GM12875 (cell line): ENCODE data around the gene FLRT2.

ENCODE experiments used
- H3K4me3 ChIP-seq: one replicate; pipeline ENCODE4 v1.5.1; 2011; ENCODE audit warnings: low read depth, low read length, control low read depth
- CTCF ChIP-seq: IDR thresholded peaks from 2 replicates; pipeline ENCODE4 v1.5.1; 2011; ENCODE audit warnings: low read depth, mild to moderate bottlenecking, control low read depth, inconsistent platforms, low read length, moderate library complexity, borderline replicate concordance; ENCODE audit not compliant: insufficient read depth

FLRT2 gene

GRCh38 chr14:85701763-85702162 lies 171.8 kb downstream of the FLRT2 start:
- TF ChIP-seq CTCF = no peak
- no peak overlapping the region for H3K4me3 ChIP-seq

DNA sequence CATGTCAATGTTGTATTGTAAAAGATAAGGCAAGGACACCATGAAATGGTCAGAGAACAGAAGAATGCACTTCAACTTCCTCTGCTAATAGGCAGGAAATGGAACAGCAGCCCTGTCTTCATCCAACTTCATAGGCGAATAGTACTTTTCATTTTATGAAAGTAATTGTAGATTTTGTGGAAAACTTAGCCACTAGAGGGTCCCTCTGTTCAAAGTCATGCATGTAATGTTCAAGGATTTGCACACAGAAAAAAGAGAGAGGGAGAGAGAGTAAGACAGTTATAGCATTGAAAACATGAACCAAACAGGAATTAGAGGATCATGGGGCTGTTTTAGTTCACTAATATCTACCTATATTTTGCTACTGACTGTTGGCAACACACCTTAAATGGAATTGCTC lies 172.2 kb downstream of the FLRT2 start:
- TF ChIP-seq CTCF = no peak
- no peak overlapping the region for H3K4me3 ChIP-seq

DNA sequence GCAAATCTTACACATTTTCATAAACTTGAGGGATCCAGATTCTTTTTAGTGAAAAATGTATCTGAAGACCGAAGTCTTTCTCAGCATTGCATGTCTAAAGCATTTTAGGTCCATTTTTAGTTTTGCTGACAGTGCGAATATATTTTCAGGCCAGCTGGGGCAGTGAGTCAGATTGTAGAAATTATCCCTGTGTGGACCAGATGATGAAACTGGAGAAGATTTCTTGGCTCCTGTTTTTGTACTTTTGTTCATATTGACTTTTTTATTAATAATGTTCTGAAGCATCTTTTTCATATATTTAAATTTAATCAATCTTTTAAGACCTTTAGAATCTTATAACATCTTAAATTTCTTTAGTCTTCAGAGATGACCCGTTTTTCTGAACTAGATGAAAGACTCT lies 173.1 kb downstream of the FLRT2 start:
- H3K4me3 ChIP-seq = no peak overlapping the region

More for the DNA sequence above, 173.1 kb downstream of the FLRT2 start:
- TF ChIP-seq CTCF = no peak
